Fibroblast of the aortic adventitia (primary cell): Measurements from ENCODE around the gene FCN2. TPM values are rescaled to one million over a fixed set of nuclear protein-coding genes. Genes with fewer than 3 reads are reported as not detected.

ENCODE experiments used
- DNase-seq: peaks from one replicate; pipeline ENCODE4 v3.0.0-alpha.2; 2010; ENCODE audit warnings: low read depth
- H3K4me3 ChIP-seq: 2 replicates; pipeline ENCODE4 v1.5.1; 2011; ENCODE audit warnings: low read depth, mild to moderate bottlenecking, control low read depth, low read length, moderate library complexity
- total RNA-seq: library from RNA; depleted of rRNA; stranded (reverse); fragments of >200 nt; gene quantifications from 2 replicates; pipeline ENCODE4 v1.2.3, GENCODE V29; 2012; ENCODE audit warnings: low replicate concordance
- TF ChIP-seq, protein P1 (sequence below): IDR thresholded peaks from 2 replicates; pipeline ENCODE4 v1.5.1; 2011; ENCODE audit warnings: mild to moderate bottlenecking, low read length, control low read depth, inconsistent platforms; ENCODE audit not compliant: insufficient read depth

Gene FCN2
- total RNA-seq, 1 donor, result not detected

DNA sequence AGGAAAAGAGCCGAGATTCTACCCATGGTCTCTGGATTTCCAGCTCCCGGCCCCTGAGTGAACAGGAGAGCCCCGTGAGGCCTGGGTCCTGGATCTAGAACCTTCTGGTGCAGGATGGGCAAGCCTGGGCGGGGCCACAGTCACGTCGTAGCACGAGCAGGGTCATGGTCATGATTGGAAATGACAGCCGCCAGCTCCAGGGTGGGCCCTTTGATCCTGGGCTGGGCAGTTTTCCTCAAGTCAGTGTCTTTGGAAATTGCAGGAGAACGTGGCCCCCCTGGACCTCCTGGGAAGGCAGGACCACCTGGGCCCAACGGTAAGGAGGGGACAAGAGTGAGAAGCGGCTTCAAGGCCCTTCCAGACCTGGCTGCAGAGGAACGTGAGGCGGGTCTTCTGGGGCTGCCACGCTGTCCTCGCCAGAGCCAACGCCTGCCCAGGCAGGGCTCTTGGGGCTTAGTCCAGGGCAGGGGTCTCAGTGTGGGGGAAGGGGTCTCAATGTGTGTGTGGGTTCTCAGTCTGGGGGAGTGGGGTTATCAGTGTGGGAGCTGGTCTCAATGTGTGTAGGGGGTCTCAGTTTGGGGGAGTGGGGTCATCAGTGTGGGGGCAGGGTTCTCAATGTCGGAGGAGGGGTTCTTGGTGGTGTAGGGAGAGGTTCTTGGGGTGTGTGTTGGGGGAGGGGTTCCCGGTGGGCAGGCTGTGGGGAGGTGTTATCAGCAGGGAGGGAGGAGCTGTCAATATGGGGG, 2.6 kb downstream of the FCN2 start:
- H3K4me3 ChIP-seq, result no peak overlapping the region
- DNase-seq, result no peak
- TF ChIP-seq, protein P1, sequence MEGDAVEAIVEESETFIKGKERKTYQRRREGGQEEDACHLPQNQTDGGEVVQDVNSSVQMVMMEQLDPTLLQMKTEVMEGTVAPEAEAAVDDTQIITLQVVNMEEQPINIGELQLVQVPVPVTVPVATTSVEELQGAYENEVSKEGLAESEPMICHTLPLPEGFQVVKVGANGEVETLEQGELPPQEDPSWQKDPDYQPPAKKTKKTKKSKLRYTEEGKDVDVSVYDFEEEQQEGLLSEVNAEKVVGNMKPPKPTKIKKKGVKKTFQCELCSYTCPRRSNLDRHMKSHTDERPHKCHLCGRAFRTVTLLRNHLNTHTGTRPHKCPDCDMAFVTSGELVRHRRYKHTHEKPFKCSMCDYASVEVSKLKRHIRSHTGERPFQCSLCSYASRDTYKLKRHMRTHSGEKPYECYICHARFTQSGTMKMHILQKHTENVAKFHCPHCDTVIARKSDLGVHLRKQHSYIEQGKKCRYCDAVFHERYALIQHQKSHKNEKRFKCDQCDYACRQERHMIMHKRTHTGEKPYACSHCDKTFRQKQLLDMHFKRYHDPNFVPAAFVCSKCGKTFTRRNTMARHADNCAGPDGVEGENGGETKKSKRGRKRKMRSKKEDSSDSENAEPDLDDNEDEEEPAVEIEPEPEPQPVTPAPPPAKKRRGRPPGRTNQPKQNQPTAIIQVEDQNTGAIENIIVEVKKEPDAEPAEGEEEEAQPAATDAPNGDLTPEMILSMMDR, result no peak

DNA sequence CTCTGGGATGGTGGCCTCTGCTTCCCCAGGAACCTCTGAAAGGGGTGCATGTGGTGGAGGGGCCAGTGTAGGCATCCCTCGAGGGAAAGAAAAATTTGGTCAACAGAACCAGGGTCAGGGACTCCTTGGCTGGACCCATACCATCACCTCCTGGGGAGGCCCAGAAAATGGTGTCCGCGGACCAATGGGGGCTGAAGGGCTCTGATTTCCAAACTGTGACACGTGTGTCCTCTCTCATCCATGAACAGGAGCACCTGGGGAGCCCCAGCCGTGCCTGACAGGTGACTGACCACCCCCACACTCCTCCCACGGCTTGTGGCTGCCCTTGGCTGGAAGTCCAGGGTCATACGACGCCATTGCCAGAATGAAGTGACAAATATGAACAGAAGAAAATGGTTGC, 3.9 kb downstream of the FCN2 start:
- no peak for DNase-seq
- no peak overlapping the region for H3K4me3 ChIP-seq
- TF ChIP-seq, protein P1, result no peak

DNA sequence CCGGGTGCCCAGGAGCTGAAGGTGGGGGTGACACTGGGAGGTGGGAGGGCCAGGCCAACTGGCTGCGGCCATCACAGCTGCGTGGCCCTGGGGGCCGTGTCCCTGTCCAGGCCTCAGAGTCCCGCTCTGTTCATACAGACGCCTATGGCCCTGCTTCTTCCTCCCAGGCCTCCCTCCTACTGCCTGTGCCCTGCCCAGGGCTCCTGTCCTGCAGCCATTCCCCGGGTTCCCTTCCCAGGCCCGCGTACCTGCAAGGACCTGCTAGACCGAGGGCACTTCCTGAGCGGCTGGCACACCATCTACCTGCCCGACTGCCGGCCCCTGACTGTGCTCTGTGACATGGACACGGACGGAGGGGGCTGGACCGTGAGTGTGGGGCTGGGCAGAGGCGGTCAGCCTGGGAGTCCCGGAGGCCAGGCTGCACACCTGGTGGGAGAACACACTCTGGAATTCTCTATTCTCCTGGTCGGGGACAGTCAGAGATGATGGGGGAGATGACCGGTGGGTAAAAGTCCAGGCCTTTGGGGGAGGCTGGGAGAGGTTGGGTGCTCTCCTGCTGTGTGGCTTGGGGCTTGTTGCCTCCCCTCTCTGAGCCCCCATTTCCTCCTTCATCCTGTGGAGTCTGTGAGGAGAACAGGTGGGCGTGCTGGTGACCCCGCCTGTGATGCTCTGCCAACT, 4.5 kb downstream of the FCN2 start:
- DNase-seq, result no peak
- no peak overlapping the region for H3K4me3 ChIP-seq
- TF ChIP-seq, protein P1, result no peak

DNA sequence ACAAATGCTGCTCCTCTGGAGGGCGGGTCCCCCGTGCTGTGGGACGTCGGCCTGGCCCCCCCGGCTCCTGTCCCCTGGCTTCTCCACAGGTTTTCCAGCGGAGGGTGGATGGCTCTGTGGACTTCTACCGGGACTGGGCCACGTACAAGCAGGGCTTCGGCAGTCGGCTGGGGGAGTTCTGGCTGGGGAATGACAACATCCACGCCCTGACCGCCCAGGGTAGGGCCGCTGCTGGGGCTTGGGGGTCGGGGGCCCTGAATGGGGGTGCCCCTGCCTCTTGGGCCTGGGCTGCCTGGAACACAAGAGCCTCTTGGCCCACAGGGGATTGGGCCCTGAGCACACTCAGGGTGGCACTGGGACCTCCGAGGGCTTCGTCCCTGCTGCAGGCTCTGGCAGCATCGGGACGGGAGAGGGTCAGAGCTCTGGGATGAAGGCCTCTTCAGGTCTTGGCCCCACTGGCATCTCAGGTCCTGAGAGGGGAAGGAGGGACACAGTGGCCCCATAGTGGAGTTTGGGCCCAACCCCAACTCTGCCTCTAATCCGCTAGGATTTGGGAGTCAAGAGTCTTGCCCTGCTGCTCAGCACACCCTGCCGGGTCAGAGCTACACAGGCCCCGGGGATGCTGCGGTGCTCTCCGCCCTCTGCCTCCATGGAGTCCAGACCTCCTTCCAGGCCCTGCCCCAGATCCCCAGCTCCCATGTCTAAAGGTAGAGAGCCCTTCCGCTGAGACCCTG, 5.2 kb downstream of the FCN2 start:
- TF ChIP-seq, protein P1, result no peak
- DNase-seq, result no peak

DNA sequence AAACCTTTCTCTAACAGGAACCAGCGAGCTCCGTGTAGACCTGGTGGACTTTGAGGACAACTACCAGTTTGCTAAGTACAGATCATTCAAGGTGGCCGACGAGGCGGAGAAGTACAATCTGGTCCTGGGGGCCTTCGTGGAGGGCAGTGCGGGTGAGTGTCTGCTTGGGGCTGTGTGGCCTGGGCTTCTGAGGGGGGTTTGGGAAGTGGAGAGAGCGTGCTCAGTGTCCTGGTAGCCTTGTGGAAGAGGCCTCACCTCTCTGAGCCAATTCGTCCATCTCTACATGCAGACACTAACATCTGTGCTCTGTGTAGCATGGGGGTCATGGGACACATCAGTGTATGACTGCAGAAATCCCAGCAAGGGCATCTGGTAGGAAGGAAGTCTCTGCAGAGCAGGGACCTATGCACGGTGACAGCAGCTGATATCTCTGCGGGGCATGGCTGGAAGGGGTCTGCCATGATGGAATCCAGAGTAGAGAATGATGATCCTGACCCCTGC, 5.9 kb downstream of the FCN2 start:
- no peak overlapping the region for H3K4me3 ChIP-seq
- TF ChIP-seq, protein P1, result no peak
- DNase-seq, result no peak

More for the DNA sequence above, 5.2 kb downstream of the FCN2 start:
- H3K4me3 ChIP-seq, result no peak overlapping the region

DNA sequence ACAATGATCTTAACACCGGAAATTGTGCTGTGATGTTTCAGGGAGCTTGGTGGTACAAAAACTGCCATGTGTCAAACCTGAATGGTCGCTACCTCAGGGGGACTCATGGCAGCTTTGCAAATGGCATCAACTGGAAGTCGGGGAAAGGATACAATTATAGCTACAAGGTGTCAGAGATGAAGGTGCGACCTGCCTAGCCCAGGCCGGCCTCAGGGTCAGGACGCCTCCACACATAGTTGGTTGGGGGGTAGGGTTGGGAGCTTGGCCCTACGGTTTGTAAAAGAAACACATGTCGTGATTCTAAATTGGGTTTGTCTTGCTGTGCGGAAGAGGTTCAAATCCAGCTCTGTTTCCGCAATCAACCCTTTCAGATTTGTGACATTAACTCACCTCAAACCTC, 6.6 kb downstream of the FCN2 start:
- TF ChIP-seq, protein P1, result no peak
- no peak for DNase-seq
- H3K4me3 ChIP-seq, result no peak overlapping the region
